GM12874 (cell line): Measurements from ENCODE around the gene SPATA21.
A peak's percentile ranks its signal among the peaks of the same experiment; 100 is the strongest.

ENCODE experiments used
- CTCF ChIP-seq: IDR thresholded peaks from 2 replicates; pipeline ENCODE4 v1.5.1; 2011; ENCODE audit warnings: low read depth, mild to moderate bottlenecking, control low read depth, low read length, moderate library complexity; ENCODE audit not compliant: insufficient read depth

SPATA21 gene

GRCh38 chr1:16442265-16442664 is 5.0 kb upstream of the SPATA21 start:
- no peak for TF ChIP-seq CTCF

GRCh38 chr1:16441282-16441665 is 4.0 kb upstream of the SPATA21 start:
- no peak for TF ChIP-seq CTCF

- peak; percentile 96 for TF ChIP-seq CTCF
These were observed 3.5 kb upstream of the SPATA21 start, which contains the start of gene NECAP2 for GRCh38 chr1:16440470-16441281. NECAP2 (plus strand) TSS chr1:16440724; CDS start chr1:16440762, 38 bp downstream.

GRCh38 chr1:16440131-16440469 is 2.9 kb upstream of the SPATA21 start:
- no peak for TF ChIP-seq CTCF

GRCh38 chr1:16438924-16439323 is 1.7 kb upstream of the SPATA21 start:
- no peak for TF ChIP-seq CTCF

- TF ChIP-seq CTCF, result no peak
These were observed 1.3 kb upstream of the SPATA21 start for GRCh38 chr1:16438516-16438915.

- no peak for TF ChIP-seq CTCF
These were observed 2.7 kb downstream of the SPATA21 start for GRCh38 chr1:16434501-16434900.

- no peak for TF ChIP-seq CTCF
These were observed 3.2 kb downstream of the SPATA21 start for GRCh38 chr1:16434007-16434406.
